Ovary (tissue), 9 donors: ENCODE measurements around the gene GPR3. TPM values are rescaled to one million over a fixed set of nuclear protein-coding genes. Genes with fewer than 3 reads are reported as not detected.

Experiments used
- DNase-seq, 5 donors: peaks; one replicate each; pipeline ENCODE4 v3.0.0-alpha.2; 2019 to 2020
- H3K27ac ChIP-seq, 2 donors: fragments of 200-600 bp; one replicate each; pipeline versions ENCODE4 v1.5.1 to v1.8.0; 2019 to 2022
- H3K27me3 ChIP-seq: fragments of 200-600 bp; one replicate; pipeline ENCODE4 v1.8.0; 2022
- H3K36me3 ChIP-seq: fragments of 200-600 bp; sonication (generic); one replicate; pipeline ENCODE4 v1.5.1; 2019
- H3K4me1 ChIP-seq: one replicate; pipeline ENCODE4 v1.8.1; 2013; ENCODE audit warnings: mild to moderate bottlenecking, moderate library complexity; ENCODE audit not compliant: insufficient read depth
- H3K4me3 ChIP-seq: fragments of 200-600 bp; sonication (generic); one replicate; pipeline ENCODE4 v1.5.1; 2017
- H3K9me3 ChIP-seq, 2 donors: fragments of 200-600 bp in 1 of 2; sonication (generic) in 1 of 2; one replicate each; pipeline versions ENCODE4 v1.5.1 to v1.8.1; 2013 to 2019; ENCODE audit warnings: mild to moderate bottlenecking in 1 of 2, moderate library complexity in 1 of 2
- CTCF ChIP-seq, 3 donors: fragments of 450-650 bp in 2 of 3; fragments of 200-600 bp in 1 of 3; IDR thresholded peaks; one replicate each; pipeline versions ENCODE4 v1.5.1 to v1.8.0; 2016 to 2022; ENCODE audit warnings: antibody characterized with exemption in 3 of 3, mild to moderate bottlenecking in 1 of 3
- EP300 ChIP-seq: sonication (generic); formaldehyde crosslinking; IDR thresholded peaks from one replicate; pipeline ENCODE4 v1.6.1; 2017; ENCODE audit warnings: antibody characterized with exemption
- POLR2A ChIP-seq: fragments of 450-650 bp; IDR thresholded peaks from one replicate; pipeline ENCODE4 v1.6.1; 2017; ENCODE audit warnings: antibody characterized with exemption, mild to moderate bottlenecking, moderate library complexity
- WGBS, 3 donors: extraction: QIAGEN DNeasy Blood & Tissue Kit in 1 of 3; methylation state at CpG; one replicate each; pipeline versions ENCODE4 v1.1.5 to v1.1.7; 2013 to 2017; 5-methylcytosine and 5-hydroxymethylcytosine counted together
- intact Hi-C, 4 donors: fragments of 100-400 bp; cut with DNase I; formaldehyde crosslinking; loops; one replicate each; pipeline versions ENCODE4 v1.11.0 to v1.15.1; 2022 to 2023
- polyA plus RNA-seq, 2 donors: library from polyadenylated mRNA; stranded (reverse); fragments of 200-250 nt in 1 of 2; fragments of 350-450 nt in 1 of 2; fragmentation: Illumina TruSeq in 1 of 2; extraction: RNeasy Lipid Tissue Mini Kit (QIAGEN cat#74804) in 1 of 2; gene quantifications; one replicate each; pipeline ENCODE4 v1.2.3, GENCODE V29; 2013 to 2014
- total RNA-seq, 7 donors: library from RNA; depleted of rRNA in 2 of 7; stranded (reverse); fragments of >200 nt in 2 of 7; fragmentation: NEBNext Ultra II Directional in 3 of 7; extraction: Animal tissue kit (Norgen Biotek cat#: 25700) in 3 of 7; gene quantifications; one replicate each; pipeline versions ENCODE4 v1.1.0 to v1.2.4, GENCODE V29; 2016 to 2023
- donor health status: DM: no; HTN: no; CAD: no; lungs with moderate emphysema.
- donor health status: DM: no; HTN: no; CAD: no.
- donor health status: Bipolar disorder and iron deficiency.
- donor health status: DM: yes; HTN: yes; CAD: no.
- donor health status: DM: no; HTN: no; CAD: no.
- donor health status: DM: yes; HTN: yes; CAD: no.

GPR3 gene
- total and polyA plus RNA-seq, 9 donors = 0.12 to 0.87 (median 0.30) TPM; not detected in 1

DNA sequence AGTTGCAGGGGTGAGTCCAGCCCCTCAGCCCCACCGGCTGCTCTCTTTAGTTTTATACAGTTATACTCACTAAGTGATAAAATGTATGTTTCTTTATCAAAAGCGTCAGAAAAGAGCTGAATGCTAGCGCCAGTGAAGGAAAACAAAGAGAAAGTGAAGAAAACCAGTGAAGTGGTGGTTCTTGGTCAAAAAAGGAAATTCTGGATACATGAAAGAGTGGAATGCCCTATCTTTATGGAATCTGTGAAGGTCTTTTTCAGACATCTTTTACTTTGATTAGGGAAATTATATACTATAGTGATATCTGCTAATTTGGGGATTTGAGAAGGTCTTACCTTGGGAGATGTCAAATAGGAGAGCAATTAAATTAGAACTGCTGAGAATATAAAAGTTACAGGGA, 41.3 kb downstream of the GPR3 start:
- intact Hi-C loops = loop anchor here in 3 of 4 donors (10.0 kb wide), 1 partner anchor 51 kb away; no protein-coding TSS in a partner anchor
- 64 to 89% (median 72%) methylated on average over 3 of the region's 3 CpGs for WGBS, 3 donors
- Histone ChIP-seq H3K4me3 (no peak overlapping the region), H3K36me3 (no peaks in the 10 kb centered on the region), H3K9me3 (no peaks in the 10 kb centered on the region), H3K27me3 (no peaks in the 10 kb centered on the region), H3K27ac (no peak overlapping the region), H3K4me1 (peaks cover 28% of the 10 kb centered on the region)
- no peak for DNase-seq
- TF ChIP-seq POLR2A = no peak
- no peak for TF ChIP-seq EP300
- no peak for TF ChIP-seq CTCF (IDR thresholded peaks at IDR 0.05)

DNA sequence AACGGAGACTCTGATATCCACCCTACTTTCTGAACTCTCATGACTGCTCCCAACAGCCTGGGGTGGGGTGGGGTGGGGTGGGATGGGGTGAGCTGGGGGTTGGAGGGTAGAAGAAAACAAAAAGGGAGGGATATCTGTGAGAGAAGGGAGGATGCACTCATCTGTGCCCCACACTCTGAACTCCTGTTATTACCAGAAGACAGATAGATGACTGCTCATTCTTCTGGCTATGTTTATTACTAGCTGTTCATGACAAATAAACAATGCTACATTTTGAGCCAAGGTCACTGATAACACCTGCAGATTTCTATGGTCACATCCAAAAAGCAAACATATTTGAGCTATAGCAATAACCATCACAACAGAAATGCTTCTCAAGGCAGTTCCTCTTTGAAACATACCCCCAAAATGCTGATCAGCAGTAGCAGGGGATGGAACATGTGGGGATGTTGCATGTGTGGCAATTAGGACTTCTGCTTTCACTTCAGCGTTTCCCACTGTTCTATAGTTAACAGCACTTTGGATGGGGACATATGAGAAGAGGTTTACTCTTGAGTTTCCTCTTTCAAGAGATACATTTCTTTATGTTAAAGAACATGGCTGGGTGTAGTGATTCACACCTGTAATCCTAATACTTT, 43.3 kb downstream of the GPR3 start:
- Histone ChIP-seq H3K27me3 (no peaks in the 10 kb centered on the region), H3K36me3 (no peaks in the 10 kb centered on the region), H3K4me1 (peaks cover 26% of the 10 kb centered on the region), H3K27ac (no peak overlapping the region), H3K9me3 (no peaks in the 10 kb centered on the region), H3K4me3 (no peak overlapping the region)
- TF ChIP-seq POLR2A (no peak), CTCF (IDR thresholded peaks at IDR 0.05) (no peak), EP300 (no peak)
- DNase-seq = no peak
- intact Hi-C loops = loop anchor here in 3 of 4 donors (10.0 kb wide), 1 partner anchor 49 kb away; no protein-coding TSS in a partner anchor
- 49 to 57% (median 54%) methylated on average over 2 of the region's 2 CpGs for WGBS, 3 donors

DNA sequence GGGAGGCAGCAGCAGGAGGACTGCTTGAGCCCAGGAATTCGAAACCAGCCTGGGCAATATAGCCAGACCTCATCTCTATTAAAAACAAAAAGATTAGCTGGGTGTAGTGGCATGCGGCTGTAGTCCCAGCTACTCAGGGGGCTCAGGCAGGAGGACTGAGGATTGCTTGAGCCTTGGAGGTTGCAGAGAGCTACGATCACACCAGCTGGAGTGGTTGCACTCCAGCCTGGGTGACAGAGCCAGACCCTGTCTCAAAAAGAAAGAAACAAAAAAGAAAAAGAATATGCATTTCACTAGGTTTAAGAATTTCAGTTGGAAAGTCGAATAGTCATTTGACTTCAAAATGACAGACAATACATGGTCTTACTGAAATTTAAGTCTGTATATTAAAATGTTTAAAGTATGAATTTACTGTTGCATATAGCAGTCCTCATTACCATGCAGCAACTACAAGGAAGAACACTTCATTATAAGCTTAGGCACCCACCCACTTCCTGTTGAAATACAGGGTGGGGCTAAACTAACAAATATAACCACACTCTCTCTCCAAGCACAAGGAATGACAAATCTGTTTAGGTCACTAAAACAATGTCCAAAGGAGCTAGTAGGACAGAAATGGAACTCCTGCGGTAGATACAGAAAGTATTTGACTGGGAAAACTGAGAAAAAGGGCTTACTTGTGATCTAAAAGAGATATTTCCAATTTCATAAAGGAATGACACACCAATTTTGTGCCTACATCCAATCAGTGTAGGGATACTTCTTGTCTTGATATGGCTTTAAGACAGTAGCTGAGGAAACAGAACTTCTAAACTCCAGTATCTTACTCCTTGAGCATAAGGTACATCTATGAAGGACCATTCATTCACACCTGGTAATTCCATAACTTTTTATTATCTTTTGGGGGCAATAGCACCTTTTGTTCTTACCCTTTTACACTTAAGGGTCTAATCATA, 44.1 kb downstream of the GPR3 start:
- Histone ChIP-seq H3K36me3 (no peaks in the 10 kb centered on the region), H3K27ac (no peak overlapping the region), H3K4me1 (peaks cover 23% of the 10 kb centered on the region), H3K27me3 (no peaks in the 10 kb centered on the region), H3K4me3 (no peak overlapping the region), H3K9me3 (no peaks in the 10 kb centered on the region)
- no peak for DNase-seq
- 49 to 58% (median 57%) methylated on average over 5 of the region's 5 CpGs for WGBS, 3 donors
- intact Hi-C loops = loop anchor here in 3 of 4 donors (10.0 kb wide), 1 partner anchor 48 kb away; no protein-coding TSS in a partner anchor
- TF ChIP-seq CTCF (IDR thresholded peaks at IDR 0.05) = no peak
- no peak for TF ChIP-seq POLR2A
- TF ChIP-seq EP300 = no peak

DNA sequence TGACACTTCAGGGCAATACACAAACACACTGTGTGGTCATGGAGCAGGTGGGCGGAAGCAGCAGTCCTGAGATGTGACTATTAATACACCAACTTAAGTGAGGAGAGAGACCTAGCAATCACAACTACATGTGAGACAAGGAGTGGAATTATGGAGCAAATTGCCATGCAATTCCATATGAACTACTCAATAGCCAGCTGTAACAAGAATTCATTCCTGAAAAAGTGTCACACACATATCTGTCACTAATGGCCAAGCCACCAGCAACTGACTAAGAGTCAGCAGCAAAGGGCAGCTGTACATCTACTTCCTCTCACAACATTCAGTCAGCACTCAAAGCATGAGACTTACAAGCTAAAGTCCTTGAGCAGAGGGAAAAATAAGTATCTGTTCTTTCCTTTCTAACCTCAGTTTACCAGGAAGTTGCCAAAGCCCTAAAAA, 46.2 kb downstream of the GPR3 start:
- Histone ChIP-seq H3K27me3 (no peaks in the 10 kb centered on the region), H3K36me3 (no peaks in the 10 kb centered on the region), H3K27ac (no peak overlapping the region), H3K9me3 (no peaks in the 10 kb centered on the region), H3K4me1 (peaks cover 17% of the 10 kb centered on the region), H3K4me3 (no peak overlapping the region)
- 89 to 94% (median 93%) methylated on average over 1 of the region's 1 CpG for WGBS, 3 donors
- no peak for DNase-seq
- no peak for TF ChIP-seq EP300
- TF ChIP-seq POLR2A = no peak
- TF ChIP-seq CTCF (IDR thresholded peaks at IDR 0.05) = no peak
- intact Hi-C loops = loop anchor here in 3 of 4 donors (10.0 kb wide), 1 partner anchor 46 kb away; no protein-coding TSS in a partner anchor
